GM19452 (cell line): ENCODE measurements around the gene METRN.

ENCODE experiments used
- ATAC-seq: cut with Tn5 transposase; IDR thresholded peaks from one replicate; pipeline ENCODE4 v1.9.1; 2021; ENCODE audit not compliant: unreplicated experiment

METRN gene

GRCh38 chr16:677316-678190 lies 37.4 kb upstream of the METRN start:
- ATAC-seq, result no peak

DNA sequence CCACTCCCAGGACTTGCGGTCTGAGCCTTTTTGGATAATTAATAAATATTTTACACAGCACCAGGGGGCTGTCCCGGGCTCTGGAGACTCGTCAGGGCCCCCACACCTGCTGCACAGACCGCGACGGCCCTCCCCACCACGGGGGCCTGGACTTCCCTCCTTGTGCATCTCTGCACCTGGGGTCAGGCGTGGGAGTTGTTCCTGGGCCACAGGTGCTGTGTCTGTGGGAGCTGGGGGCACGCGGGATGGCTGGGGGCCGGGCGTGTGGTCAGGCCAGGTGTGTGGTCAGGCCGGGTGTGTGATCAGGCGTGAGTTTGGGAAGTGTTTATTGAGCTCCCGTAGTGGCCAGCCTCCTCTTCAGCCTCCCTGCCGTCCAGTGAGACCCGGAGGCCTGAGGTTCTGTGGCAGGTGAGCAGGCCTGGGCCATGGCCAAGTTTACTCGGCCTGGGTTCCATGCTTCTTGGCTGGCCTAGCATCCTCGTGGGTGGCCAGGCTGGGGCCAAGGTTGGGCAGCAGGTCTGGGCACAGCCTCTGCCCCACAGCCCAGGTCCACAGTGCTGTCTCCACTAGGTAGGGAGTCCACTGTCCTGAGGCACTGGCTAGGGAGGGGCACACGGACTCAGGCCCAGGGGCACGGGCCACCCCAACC lies 36.6 kb upstream of the METRN start:
- ATAC-seq, result no peak

DNA sequence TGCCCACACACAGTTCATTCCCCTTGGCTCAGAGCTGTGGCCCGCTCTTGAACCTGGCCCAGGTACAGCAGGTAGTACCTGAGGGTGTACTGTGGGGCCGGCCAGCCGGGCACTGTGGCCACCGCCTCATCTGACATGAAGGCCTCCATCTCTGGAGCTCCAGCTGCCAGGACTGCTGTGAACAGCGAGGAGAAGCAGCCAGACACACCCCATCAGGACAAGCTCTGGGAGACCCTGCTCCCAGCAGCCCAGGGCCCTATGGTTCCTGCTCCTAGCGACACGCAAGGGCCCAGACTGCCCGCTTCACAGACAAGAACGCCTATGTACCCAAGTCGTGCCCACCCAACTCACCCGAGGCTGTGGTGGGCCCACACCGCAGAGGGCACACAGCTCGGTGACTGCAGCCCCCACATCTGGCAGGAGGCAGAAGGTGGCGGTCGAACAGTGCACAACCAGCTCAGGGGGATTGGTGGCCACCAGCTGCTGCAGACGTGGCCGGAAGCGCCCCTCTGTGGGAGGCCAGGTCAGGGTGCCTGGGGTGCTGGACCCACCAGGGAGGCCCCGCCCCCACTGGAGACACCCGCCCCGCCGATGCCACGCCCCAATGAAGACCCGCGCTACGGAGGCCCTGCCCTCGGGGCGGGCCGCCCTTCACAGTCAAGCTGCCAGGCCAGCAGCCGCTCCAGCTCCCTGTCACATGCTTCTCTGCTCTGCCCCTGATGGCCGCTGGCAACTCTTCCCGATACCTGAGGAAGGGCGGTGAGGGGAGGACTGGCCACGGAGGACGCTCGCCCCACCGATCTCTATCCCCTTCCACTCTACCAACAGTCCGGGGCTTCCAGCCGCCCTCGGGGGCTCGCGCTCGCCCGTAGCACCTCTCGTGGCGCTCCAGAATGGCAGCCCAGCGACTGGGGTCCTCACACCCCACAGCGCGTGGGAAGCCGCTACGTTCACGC lies 35.8 kb upstream of the METRN start:
- no peak for ATAC-seq

- ATAC-seq, result no peak
Measured at GRCh38 chr16:679814-680624, 34.9 kb upstream of the METRN start, which contains the start of gene STUB1. STUB1 (plus strand) TSS chr16:680410; CDS start chr16:680526, 116 bp downstream.

DNA sequence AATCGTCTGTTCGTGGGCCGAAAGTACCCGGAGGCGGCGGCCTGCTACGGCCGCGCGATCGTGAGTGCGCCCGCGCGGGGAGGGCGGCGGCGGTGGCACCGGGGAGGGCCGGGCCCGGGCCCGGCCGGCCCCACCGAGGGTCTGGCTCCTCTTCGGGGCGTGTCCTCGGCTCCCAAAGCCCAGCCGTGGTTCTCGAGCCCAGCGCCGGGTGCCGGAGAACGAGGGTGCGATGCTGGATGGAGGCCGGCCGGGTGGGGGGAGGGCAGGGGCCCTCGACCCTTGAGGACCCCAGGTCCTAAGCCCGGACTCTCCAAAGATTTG lies 34.3 kb upstream of the METRN start:
- ATAC-seq, result no peak

DNA sequence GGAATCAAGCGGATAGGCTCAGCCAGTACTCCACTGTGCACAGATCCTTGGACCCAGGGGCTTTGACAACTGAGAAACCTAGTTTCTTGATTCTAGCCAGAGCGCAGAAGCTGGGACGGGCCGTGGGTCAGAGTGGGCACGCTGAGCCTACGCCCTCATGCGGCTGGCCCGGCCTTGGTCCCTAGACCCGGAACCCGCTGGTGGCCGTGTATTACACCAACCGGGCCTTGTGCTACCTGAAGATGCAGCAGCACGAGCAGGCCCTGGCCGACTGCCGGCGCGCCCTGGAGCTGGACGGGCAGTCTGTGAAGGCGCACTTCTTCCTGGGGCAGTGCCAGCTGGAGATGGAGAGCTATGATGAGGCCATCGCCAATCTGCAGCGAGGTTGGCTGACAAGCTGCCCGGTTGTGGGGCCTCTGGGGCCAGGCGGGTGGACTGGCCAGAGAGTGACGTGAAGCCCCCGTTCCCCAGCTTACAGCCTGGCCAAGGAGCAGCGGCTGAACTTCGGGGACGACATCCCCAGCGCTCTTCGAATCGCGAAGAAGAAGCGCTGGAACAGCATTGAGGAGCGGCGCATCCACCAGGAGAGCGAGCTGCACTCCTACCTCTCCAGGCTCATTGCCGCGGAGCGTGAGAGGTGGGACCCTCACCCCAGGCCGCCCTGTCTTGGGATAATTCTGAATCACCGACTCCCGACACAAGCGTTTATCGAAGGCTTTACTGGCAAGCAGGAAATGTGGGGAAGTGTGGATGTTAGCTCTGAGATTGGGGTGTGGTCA lies 33.8 kb upstream of the METRN start:
- no peak for ATAC-seq

- ATAC-seq, result no peak
Measured at GRCh38 chr16:681746-682427, 33.0 kb upstream of the METRN start.

DNA sequence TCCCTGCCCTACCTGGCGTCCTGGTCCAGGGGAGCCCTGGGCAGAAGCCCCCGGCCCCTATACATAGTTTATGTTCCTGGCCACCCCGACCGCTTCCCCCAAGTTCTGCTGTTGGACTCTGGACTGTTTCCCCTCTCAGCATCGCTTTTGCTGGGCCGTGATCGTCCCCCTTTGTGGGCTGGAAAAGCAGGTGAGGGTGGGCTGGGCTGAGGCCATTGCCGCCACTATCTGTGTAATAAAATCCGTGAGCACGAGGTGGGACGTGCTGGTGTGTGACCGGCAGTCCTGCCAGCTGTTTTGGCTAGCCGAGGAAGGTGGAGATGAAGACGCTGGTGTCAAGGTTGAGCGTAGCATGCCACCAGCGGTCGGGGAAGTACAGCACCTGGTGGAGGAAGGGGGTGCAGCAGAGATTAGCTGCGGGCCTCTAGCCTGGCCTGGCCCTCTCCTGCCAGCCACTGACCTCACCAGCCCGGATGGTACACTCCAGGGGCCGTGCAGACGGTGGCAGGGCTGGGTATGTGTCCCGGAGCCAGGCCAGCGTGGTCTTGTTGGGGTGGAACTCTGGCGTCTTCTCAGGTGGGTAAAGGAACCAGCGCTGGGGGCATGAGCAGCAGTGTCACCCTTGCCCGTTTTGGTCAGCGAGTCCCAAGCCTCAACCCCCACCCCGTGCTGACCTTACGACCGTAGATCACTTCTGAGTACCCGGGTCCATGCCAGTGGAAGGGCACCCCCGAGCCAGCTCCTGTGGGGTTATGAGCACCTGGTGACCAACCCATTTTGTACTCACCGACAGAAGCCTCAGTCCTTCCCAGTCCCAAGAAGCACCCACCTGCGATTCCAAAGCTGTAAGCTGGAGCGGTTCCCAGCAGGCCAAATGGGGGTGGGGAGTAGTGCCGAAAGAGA lies 32.2 kb upstream of the METRN start:
- ATAC-seq, result no peak

- no peak for ATAC-seq
Measured at GRCh38 chr16:683396-684070, 31.4 kb upstream of the METRN start.

- ATAC-seq, result peak; percentile 62
Measured at GRCh38 chr16:684071-684794, 30.7 kb upstream of the METRN start, which contains the start of gene JMJD8. JMJD8 (minus strand) TSS chr16:684334; CDS start chr16:684319, 15 bp downstream.

DNA sequence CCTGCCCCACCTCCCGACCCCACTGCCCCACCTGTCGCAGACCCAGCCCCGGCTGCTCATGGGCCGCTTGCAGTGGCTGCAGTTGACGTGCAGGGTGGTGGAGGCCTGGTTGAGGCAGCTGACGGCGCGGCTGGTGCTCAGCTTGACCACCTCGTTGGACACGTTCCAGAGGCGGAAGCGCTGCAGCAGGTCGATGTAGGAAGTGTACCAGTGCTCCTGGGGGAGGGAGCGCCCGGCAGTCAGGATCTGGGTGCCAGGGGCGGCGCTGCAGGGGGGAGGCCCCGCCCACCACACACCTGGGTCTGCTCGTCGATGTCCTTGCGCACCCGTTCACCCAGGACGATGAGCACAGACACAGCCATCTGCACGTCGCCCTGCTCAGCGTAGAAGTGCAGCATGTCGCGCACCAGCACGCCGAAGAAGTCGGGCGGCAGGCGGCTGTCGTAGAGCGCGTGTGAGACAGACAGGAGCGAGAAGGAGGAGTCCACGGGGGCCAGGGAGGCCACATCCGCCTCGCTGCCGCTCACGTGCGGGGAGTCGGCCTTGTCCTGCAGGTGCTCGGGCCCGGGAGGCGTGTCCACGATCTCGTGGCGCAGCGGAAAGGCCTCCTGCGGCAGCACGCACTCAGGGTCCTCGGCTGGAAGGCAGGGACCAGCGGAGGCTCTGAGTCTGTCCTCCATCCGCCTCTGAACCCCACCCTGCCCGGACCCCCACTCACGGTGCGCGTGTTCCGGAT lies 29.8 kb upstream of the METRN start:
- ATAC-seq, result no peak

GRCh38 chr16:685967-686366 lies 29.0 kb upstream of the METRN start:
- ATAC-seq, result no peak

DNA sequence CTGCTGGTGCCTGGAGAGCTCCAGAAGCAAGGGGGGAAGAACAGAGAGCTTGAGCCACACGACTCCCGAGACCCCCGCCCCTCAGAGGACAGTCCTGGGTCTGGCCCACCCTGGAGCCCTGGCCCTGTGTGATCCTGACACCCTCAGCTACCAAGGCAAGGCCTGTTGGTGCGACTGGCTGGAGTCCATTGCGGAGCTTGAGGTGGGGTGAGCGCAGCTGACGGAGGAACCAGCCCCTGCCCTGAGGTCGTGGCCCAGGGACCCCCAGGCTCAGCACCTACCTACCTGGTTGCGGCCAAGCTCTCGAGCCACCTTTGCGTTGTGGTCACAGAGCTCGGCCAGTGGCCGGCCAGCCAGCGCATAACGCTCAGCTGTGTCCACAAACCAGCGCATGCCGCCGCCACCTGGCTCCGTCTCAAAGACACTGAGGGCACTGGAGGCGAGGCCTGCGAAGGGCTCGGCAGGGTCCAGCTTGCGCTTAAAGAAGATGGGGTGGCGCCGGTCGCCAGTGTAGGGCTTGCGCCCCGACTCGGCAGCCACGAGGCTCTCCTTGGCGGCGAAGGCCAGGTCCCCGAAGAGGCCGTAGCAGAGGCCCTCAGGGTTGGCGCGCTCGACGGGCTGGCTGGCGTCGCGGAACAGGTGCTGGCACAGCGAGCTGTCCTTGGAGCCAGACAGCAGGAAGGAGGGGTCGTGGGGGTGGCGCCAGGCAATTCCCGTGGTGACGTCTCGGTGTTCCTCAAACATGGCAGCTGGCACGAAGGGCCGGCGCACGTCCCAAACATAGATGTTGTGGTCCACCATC lies 28.3 kb upstream of the METRN start:
- no peak for ATAC-seq

DNA sequence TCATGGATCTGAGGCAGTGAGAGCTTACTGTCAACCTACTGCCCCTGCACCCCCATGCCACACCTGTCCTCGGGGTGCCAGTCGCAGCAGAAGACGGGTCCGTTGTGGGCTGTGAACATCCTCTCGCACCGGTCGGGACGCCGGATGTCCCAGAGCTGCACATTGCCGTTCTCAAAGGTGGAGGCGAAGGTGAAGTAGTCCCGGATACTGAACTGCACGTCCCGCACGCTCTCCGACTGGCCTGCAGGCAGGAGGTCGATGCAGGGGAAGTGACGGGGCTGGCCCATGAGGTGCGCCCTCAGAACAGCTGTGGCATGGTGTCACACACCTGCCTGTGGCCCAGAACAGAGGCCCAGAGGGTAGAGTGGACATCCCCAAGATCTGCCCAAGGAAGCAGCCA lies 27.4 kb upstream of the METRN start:
- ATAC-seq, result no peak

- no peak for ATAC-seq
Measured at GRCh38 chr16:689175-689897, 25.6 kb upstream of the METRN start.
